ENCODE results near the gene PAM. TPM values are rescaled to one million over a fixed set of nuclear protein-coding genes. Genes with fewer than 3 reads are reported as not detected.

Gene PAM
- total and polyA plus RNA-seq, 3 experiments from 2014 or later = 58.7 to 65.0 (median 59.8) TPM

DNA sequence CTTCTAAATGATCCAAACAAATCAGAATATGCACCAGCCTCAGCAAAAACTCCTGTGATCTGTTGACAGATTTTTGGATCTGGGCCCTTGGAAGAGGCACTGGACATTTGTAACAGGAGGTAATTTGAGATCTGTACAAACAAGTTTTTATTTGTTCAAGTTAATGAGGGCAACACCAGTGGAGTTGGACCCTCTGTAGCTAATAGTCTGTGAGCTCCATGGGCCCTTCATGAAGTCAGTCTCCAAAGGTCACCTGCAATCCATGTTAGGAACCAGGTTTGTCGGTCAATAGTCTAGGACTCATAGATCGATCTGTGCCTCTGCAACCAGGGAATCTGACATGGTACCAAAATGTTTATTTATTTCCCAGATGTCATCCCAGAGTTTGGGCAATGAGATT is 40.9 kb downstream of the PAM start:
- H3K4me1 Mint-ChIP-seq = peaks cover 42 to 72% (median 53%) of the 10 kb centered on the region in 3 donors
- Histone ChIP-seq H3K4me3 (ENCODE audit: low read length) (no peak overlapping the region), H3K9me3 (ENCODE audit: low read length) (no peaks in the 10 kb centered on the region), H3K27me3 (ENCODE audit: insufficient read depth, low read length, poor library complexity, severe bottlenecking) (no peaks in the 10 kb centered on the region), H3K36me3 (ENCODE audit: insufficient read depth, low read length) (no peaks in the 10 kb centered on the region), H3K4me1 (ENCODE audit: insufficient read depth, low read length) (peaks cover 18% of the 10 kb centered on the region), H3K27ac (ENCODE audit: low read depth, low read length) (no peak overlapping the region)
- no peaks in the 10 kb centered on the region for H3K27me3 Mint-ChIP-seq
- H3K9me3 Mint-ChIP-seq = no peaks in the 10 kb centered on the region
- ChIA-PET CTCF (no interaction called here), POLR2A (no interaction called here)
- H3K36me3 Mint-ChIP-seq = no peaks in the 10 kb centered on the region
- no peak for DNase-seq
- H3K4me3 Mint-ChIP-seq = peak overlapping the region in 1 of 7 donors; percentile 13
- H3K27ac Mint-ChIP-seq = no peak overlapping the region

GRCh38 chr5:102796498-102796897 is 41.4 kb downstream of the PAM start:
- Histone ChIP-seq H3K36me3 (ENCODE audit: insufficient read depth, low read length) (no peaks in the 10 kb centered on the region), H3K27me3 (ENCODE audit: insufficient read depth, low read length, poor library complexity, severe bottlenecking) (no peaks in the 10 kb centered on the region), H3K9me3 (ENCODE audit: low read length) (no peaks in the 10 kb centered on the region), H3K4me1 (ENCODE audit: insufficient read depth, low read length) (peaks cover 21% of the 10 kb centered on the region), H3K27ac (ENCODE audit: low read depth, low read length) (no peak overlapping the region), H3K4me3 (ENCODE audit: low read length) (no peak overlapping the region)
- DNase-seq = no peak
- Mint-ChIP-seq H3K27me3 (no peaks in the 10 kb centered on the region), H3K36me3 (no peaks in the 10 kb centered on the region), H3K9me3 (no peaks in the 10 kb centered on the region), H3K4me1 (peaks cover 46 to 77% (median 57%) of the 10 kb centered on the region in 3 donors), H3K27ac (no peak overlapping the region), H3K4me3 (no peak overlapping the region)
- ChIA-PET POLR2A (no interaction called here), CTCF (no interaction called here)

- H3K36me3 Mint-ChIP-seq = no peaks in the 10 kb centered on the region
- Histone ChIP-seq H3K27ac (ENCODE audit: low read depth, low read length) (no peak overlapping the region), H3K36me3 (ENCODE audit: insufficient read depth, low read length) (no peaks in the 10 kb centered on the region), H3K9me3 (ENCODE audit: low read length) (no peaks in the 10 kb centered on the region), H3K4me3 (ENCODE audit: low read length) (no peak overlapping the region), H3K27me3 (ENCODE audit: insufficient read depth, low read length, poor library complexity, severe bottlenecking) (no peaks in the 10 kb centered on the region), H3K4me1 (ENCODE audit: insufficient read depth, low read length) (peaks cover 30% of the 10 kb centered on the region)
- no peak for DNase-seq
- no peak overlapping the region for H3K4me3 Mint-ChIP-seq
- POLR2A ChIA-PET = no interaction called here
- no peaks in the 10 kb centered on the region for H3K27me3 Mint-ChIP-seq
- CTCF ChIA-PET = no interaction called here
- H3K27ac Mint-ChIP-seq = no peak overlapping the region
- peaks cover 45 to 76% (median 59%) of the 10 kb centered on the region in 3 donors for H3K4me1 Mint-ChIP-seq
- no peaks in the 10 kb centered on the region for H3K9me3 Mint-ChIP-seq
Observed at GRCh38 chr5:102797322-102797884, 42.3 kb downstream of the PAM start.

DNA sequence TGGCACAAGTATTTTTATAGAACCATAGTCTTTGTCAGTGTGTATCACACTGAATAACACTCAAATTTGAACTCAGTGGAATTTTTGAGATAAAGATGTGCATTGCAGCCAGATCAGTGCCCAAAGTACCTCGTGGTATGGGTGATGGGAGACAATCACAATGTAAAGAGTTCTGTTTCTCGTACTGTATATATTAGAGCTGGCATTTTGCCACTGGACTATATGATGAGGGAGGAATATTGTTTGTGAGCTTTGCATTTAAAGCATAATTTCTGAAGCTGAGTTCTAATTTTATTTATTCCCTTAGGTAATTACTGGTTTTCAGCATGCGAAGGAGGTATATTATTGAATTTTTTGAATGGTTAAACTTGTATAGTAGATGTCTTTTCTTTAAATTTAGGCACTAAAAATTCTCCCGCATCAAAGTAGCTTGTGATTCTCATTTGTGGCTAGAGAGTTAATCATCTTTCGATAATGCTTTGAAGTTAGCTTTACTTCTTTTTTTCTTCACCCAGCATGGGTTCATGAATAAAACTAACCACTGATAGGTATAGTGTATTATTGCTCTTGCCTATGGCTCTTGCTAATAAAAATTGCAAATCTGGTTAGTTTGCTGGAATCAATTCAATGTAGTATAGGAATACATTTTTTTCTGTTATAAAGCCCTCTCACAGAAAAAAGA is 43.1 kb downstream of the PAM start:
- Histone ChIP-seq H3K9me3 (ENCODE audit: low read length) (no peaks in the 10 kb centered on the region), H3K4me1 (ENCODE audit: insufficient read depth, low read length) (peaks cover 37% of the 10 kb centered on the region), H3K36me3 (ENCODE audit: insufficient read depth, low read length) (no peaks in the 10 kb centered on the region), H3K27me3 (ENCODE audit: insufficient read depth, low read length, poor library complexity, severe bottlenecking) (no peaks in the 10 kb centered on the region), H3K4me3 (ENCODE audit: low read length) (no peak overlapping the region), H3K27ac (ENCODE audit: low read depth, low read length) (no peak overlapping the region)
- DNase-seq = no peak
- no peaks in the 10 kb centered on the region for H3K36me3 Mint-ChIP-seq
- H3K4me3 Mint-ChIP-seq = no peak overlapping the region
- no peaks in the 10 kb centered on the region for H3K9me3 Mint-ChIP-seq
- no peaks in the 10 kb centered on the region for H3K27me3 Mint-ChIP-seq
- H3K4me1 Mint-ChIP-seq = peaks cover 45 to 75% (median 57%) of the 10 kb centered on the region in 3 donors
- no peak overlapping the region for H3K27ac Mint-ChIP-seq
- ChIA-PET CTCF (interaction anchor here (1.1 to 1.2 kb wide), 2 partner anchors 11 to 18 kb away, joined by 3 read pairs; no protein-coding TSS in a partner anchor), POLR2A (no interaction called here)

DNA sequence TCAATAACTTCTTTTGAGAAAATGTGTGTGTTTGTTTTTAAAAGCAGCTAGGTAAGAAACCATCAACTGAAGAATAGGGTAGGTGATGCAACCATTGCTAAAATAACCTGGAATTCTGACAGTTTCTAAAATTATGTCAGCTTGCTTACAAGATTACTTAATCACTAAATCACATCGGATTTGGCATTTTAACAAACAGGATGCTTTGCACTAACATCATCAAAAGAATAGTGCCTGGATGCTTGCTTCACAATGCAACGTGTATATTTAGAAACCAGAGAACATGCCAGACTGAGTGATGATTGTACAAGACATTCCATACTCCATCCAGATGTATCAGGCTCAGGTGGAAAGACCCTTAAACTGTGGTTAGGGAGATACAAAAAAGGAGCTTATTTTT is 43.9 kb downstream of the PAM start:
- no peaks in the 10 kb centered on the region for H3K36me3 ChIP-seq (ENCODE audit: insufficient read depth, low read length)
- no peaks in the 10 kb centered on the region for H3K27me3 Mint-ChIP-seq
- no peaks in the 10 kb centered on the region for H3K36me3 Mint-ChIP-seq
- no peaks in the 10 kb centered on the region for H3K9me3 ChIP-seq (ENCODE audit: low read length)
- no peak for DNase-seq
- no peak overlapping the region for H3K4me3 ChIP-seq (ENCODE audit: low read length)
- H3K27ac Mint-ChIP-seq = no peak overlapping the region
- peaks cover 37% of the 10 kb centered on the region for H3K4me1 ChIP-seq (ENCODE audit: insufficient read depth, low read length)
- no peak overlapping the region for H3K4me3 Mint-ChIP-seq
- H3K27ac ChIP-seq (ENCODE audit: low read depth, low read length) = no peak overlapping the region
- no peaks in the 10 kb centered on the region for H3K9me3 Mint-ChIP-seq
- ChIA-PET POLR2A (no interaction called here), CTCF (interaction anchor here (1.1 to 1.2 kb wide), 2 partner anchors 11 to 19 kb away, joined by 3 read pairs; no protein-coding TSS in a partner anchor)
- no peaks in the 10 kb centered on the region for H3K27me3 ChIP-seq (ENCODE audit: insufficient read depth, low read length, poor library complexity, severe bottlenecking)
- H3K4me1 Mint-ChIP-seq = peaks cover 49 to 80% (median 59%) of the 10 kb centered on the region in 3 donors

DNA sequence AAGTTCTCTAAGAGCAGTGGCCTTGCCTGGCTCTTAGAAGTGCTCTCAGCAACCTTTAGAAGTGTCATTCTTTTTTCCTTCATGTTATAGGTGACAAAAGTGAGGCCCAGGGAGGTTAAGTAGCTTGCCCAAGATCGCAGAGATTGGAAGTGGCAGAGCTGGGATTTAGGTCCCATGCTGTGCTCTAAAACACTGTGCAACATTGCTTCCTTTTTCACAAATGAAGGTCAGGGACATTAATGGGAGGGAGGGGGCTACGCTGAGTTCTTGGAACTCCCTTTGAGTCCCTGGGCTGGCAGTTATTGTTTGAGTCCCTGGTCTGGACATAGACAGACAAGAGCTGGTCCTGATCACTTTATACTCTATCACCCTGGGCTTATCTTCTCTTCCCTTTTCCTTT is 45.3 kb downstream of the PAM start:
- ChIA-PET POLR2A (interaction anchor here (0.6 kb wide), 1 partner anchor 42 kb away, joined by 3 read pairs; no protein-coding TSS in a partner anchor), CTCF (interaction anchor here (1.0 to 1.3 kb wide), 3 partner anchors 18 to 339 kb away, joined by 3 to 6 read pairs (median 3); no protein-coding TSS in a partner anchor)
- no peaks in the 10 kb centered on the region for H3K9me3 Mint-ChIP-seq
- no peak for DNase-seq
- no peak overlapping the region for H3K27ac ChIP-seq (ENCODE audit: low read depth, low read length)
- H3K27me3 Mint-ChIP-seq = no peaks in the 10 kb centered on the region
- no peaks in the 10 kb centered on the region for H3K36me3 Mint-ChIP-seq
- H3K27me3 ChIP-seq (ENCODE audit: insufficient read depth, low read length, poor library complexity, severe bottlenecking) = no peaks in the 10 kb centered on the region
- H3K4me1 Mint-ChIP-seq = peaks cover 53 to 76% (median 65%) of the 10 kb centered on the region in 3 donors
- H3K4me3 ChIP-seq (ENCODE audit: low read length) = no peak overlapping the region
- no peak overlapping the region for H3K4me3 Mint-ChIP-seq
- H3K27ac Mint-ChIP-seq = no peak overlapping the region
- H3K4me1 ChIP-seq (ENCODE audit: insufficient read depth, low read length) = peaks cover 37% of the 10 kb centered on the region
- H3K9me3 ChIP-seq (ENCODE audit: low read length) = no peaks in the 10 kb centered on the region
- no peaks in the 10 kb centered on the region for H3K36me3 ChIP-seq (ENCODE audit: insufficient read depth, low read length)

DNA sequence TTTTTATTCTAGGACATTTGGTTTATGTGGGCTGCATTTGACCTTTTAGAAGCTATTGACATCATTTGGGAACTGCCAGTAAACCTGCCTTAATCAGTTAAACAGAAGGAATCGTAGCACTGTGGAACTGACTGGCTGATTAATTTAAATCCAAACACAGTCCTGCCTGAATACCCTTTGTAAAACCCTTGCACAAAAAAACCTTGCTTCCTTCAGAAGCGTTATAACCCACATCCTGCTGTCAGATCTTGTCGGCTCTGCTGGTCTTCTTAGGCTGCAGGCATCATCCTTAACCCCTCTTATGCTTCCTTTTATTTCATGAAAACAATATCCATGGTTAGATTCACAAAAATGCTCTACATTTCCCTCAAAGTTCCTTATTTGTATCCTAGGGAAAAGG is 46.3 kb downstream of the PAM start:
- Histone ChIP-seq H3K27me3 (ENCODE audit: insufficient read depth, low read length, poor library complexity, severe bottlenecking) (no peaks in the 10 kb centered on the region), H3K9me3 (ENCODE audit: low read length) (no peaks in the 10 kb centered on the region), H3K4me3 (ENCODE audit: low read length) (no peak overlapping the region), H3K36me3 (ENCODE audit: insufficient read depth, low read length) (no peaks in the 10 kb centered on the region), H3K27ac (ENCODE audit: low read depth, low read length) (no peak overlapping the region), H3K4me1 (ENCODE audit: insufficient read depth, low read length) (peaks cover 37% of the 10 kb centered on the region)
- DNase-seq = peak in 3 of 5 donors; percentile 50 to 57 (median 55)
- Mint-ChIP-seq H3K4me1 (peaks cover 51 to 73% (median 62%) of the 10 kb centered on the region in 3 donors), H3K36me3 (no peaks in the 10 kb centered on the region), H3K27ac (peak overlapping the region in 1 of 8 donors; percentile 44), H3K9me3 (no peaks in the 10 kb centered on the region), H3K27me3 (no peaks in the 10 kb centered on the region), H3K4me3 (peak overlapping the region in 6 of 7 donors; percentile 1 to 74 (median 35))
- ChIA-PET CTCF (interaction anchor here (1.3 kb wide), 1 partner anchor 19 kb away, joined by 6 read pairs; no protein-coding TSS in a partner anchor), POLR2A (interaction anchor here (0.6 kb wide), 1 partner anchor 118 kb away, joined by 6 read pairs; no protein-coding TSS in a partner anchor)

DNA sequence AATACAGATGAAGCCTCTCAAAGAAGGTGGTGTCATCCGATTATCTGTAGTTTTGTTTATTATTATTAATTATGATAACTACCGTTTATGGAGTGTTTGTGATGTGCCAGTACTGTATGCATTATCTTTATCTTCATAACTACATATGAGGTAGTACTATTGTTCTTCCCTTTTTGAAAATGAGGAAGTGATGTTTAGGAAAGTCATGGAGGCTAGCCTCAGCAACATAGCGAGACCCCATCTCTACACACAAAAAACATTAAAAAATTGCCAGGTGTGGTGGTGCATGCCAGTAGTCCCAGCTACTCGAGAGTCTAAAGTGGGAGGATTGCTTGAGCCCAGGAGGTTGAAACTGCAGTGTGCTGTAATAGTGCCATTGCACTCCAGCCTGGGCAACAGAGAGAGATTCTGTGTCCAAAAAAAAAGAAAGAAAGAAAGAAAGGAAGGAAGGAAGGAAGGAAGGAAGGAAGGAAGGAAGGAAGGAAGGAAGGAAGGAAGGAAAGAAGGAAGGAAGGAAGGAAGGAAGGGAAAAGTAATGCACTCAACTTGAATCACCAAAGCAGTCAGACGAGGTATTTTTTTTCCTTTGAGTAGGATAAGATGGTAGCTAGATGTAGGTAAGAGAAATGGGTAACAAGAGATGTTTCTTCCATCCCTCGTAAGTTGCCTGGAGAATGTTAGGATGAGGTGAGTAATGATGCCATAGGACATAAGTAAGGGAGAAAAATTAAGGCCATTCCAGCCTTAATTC is 47.8 kb downstream of the PAM start:
- H3K4me1 Mint-ChIP-seq = peaks cover 52 to 64% (median 62%) of the 10 kb centered on the region in 3 donors
- H3K27ac ChIP-seq (ENCODE audit: low read depth, low read length) = no peak overlapping the region
- no peaks in the 10 kb centered on the region for H3K9me3 Mint-ChIP-seq
- no peaks in the 10 kb centered on the region for H3K36me3 ChIP-seq (ENCODE audit: insufficient read depth, low read length)
- H3K27me3 Mint-ChIP-seq = no peaks in the 10 kb centered on the region
- H3K27ac Mint-ChIP-seq = peak overlapping the region in 2 of 8 donors; percentile 9 to 66
- H3K9me3 ChIP-seq (ENCODE audit: low read length) = no peaks in the 10 kb centered on the region
- no peak overlapping the region for H3K4me3 ChIP-seq (ENCODE audit: low read length)
- CTCF ChIA-PET = no interaction called here
- no peak for DNase-seq
- H3K4me1 ChIP-seq (ENCODE audit: insufficient read depth, low read length) = peaks cover 34% of the 10 kb centered on the region
- H3K27me3 ChIP-seq (ENCODE audit: insufficient read depth, low read length, poor library complexity, severe bottlenecking) = no peaks in the 10 kb centered on the region
- no peak overlapping the region for H3K4me3 Mint-ChIP-seq
- POLR2A ChIA-PET = no interaction called here
- no peaks in the 10 kb centered on the region for H3K36me3 Mint-ChIP-seq

Data from CD8-positive, alpha-beta memory T cell (primary cell).